Measurements from ENCODE around the gene HIBCH. TPM values are rescaled to one million over a fixed set of nuclear protein-coding genes. Genes with fewer than 3 reads are reported as not detected.

Gene HIBCH
- total RNA-seq, 1 experiment from 2014 or later, result 26.5 TPM

DNA sequence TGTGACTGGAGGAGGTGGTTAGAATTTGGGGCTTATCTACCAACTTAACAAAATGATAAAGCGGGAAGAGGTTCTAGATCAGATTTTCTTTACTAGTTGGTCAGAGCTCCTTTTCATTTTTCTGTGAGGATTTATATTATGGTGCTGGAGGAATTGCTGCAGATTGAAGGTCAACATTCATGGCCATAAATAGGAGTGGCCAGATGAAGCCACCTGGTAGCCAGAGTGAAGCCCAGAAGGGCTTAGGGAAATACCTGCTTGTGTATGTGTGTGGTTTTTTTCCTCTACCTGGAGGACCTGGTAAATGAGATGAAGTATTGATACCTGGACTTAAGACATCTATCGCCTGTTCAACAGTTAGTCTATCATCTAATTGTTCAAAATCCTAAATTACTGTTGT, 134.2 kb downstream of the HIBCH start (continued):
- TF ChIP-seq, protein P1, sequence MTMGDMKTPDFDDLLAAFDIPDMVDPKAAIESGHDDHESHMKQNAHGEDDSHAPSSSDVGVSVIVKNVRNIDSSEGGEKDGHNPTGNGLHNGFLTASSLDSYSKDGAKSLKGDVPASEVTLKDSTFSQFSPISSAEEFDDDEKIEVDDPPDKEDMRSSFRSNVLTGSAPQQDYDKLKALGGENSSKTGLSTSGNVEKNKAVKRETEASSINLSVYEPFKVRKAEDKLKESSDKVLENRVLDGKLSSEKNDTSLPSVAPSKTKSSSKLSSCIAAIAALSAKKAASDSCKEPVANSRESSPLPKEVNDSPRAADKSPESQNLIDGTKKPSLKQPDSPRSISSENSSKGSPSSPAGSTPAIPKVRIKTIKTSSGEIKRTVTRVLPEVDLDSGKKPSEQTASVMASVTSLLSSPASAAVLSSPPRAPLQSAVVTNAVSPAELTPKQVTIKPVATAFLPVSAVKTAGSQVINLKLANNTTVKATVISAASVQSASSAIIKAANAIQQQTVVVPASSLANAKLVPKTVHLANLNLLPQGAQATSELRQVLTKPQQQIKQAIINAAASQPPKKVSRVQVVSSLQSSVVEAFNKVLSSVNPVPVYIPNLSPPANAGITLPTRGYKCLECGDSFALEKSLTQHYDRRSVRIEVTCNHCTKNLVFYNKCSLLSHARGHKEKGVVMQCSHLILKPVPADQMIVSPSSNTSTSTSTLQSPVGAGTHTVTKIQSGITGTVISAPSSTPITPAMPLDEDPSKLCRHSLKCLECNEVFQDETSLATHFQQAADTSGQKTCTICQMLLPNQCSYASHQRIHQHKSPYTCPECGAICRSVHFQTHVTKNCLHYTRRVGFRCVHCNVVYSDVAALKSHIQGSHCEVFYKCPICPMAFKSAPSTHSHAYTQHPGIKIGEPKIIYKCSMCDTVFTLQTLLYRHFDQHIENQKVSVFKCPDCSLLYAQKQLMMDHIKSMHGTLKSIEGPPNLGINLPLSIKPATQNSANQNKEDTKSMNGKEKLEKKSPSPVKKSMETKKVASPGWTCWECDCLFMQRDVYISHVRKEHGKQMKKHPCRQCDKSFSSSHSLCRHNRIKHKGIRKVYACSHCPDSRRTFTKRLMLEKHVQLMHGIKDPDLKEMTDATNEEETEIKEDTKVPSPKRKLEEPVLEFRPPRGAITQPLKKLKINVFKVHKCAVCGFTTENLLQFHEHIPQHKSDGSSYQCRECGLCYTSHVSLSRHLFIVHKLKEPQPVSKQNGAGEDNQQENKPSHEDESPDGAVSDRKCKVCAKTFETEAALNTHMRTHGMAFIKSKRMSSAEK (CRISPR knock-in tag; IDR thresholded peaks at IDR 0.05; ENCODE audit: borderline replicate concordance), result no peak
- TF ChIP-seq, protein P2, sequence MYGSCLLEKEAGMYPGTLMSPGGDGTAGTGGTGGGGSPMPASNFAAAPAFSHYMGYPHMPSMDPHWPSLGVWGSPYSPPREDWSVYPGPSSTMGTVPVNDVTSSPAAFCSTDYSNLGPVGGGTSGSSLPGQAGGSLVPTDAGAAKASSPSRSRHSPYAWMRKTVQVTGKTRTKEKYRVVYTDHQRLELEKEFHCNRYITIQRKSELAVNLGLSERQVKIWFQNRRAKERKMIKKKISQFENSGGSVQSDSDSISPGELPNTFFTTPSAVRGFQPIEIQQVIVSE (CRISPR knock-in tag; IDR thresholded peaks at IDR 0.05; ENCODE audit: borderline replicate concordance), result no peak
- TF ChIP-seq, protein P3, sequence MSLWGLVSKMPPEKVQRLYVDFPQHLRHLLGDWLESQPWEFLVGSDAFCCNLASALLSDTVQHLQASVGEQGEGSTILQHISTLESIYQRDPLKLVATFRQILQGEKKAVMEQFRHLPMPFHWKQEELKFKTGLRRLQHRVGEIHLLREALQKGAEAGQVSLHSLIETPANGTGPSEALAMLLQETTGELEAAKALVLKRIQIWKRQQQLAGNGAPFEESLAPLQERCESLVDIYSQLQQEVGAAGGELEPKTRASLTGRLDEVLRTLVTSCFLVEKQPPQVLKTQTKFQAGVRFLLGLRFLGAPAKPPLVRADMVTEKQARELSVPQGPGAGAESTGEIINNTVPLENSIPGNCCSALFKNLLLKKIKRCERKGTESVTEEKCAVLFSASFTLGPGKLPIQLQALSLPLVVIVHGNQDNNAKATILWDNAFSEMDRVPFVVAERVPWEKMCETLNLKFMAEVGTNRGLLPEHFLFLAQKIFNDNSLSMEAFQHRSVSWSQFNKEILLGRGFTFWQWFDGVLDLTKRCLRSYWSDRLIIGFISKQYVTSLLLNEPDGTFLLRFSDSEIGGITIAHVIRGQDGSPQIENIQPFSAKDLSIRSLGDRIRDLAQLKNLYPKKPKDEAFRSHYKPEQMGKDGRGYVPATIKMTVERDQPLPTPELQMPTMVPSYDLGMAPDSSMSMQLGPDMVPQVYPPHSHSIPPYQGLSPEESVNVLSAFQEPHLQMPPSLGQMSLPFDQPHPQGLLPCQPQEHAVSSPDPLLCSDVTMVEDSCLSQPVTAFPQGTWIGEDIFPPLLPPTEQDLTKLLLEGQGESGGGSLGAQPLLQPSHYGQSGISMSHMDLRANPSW (CRISPR knock-in tag; conservative IDR thresholded peaks at IDR 0.05; ENCODE audit: low read depth), result no peak

DNA sequence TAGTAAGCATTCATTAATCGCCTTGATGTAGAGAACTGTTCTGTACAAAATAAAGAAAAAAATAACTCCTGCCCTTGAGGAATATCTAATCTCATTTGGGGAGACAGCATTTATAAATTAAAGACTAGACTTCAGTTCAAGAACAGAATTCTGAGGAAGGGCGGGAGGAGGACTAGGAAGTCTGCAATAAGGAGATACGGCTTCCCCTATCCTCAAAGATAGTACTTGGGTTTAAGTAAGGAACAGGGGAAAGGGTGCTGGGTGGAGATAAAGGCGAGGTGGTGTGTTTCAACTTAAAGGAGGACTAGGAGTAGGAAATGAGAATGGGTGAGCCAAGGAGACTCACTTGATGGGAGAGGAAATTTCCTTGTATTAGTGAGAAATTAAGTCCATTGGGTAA, 135.2 kb downstream of the HIBCH start:
- Mint-ChIP-seq H3K4me1 (peaks cover 5% of the 10 kb centered on the region), H3K36me3 (no peaks in the 10 kb centered on the region), H3K9me3 (no peaks in the 10 kb centered on the region), H3K27me3 (ENCODE audit: low read depth) (peaks cover 17% of the 10 kb centered on the region), H3K27ac (no peak overlapping the region), H3K4me3 (no peak overlapping the region)
- TF ChIP-seq CREB1 (CRISPR knock-in tag; IDR thresholded peaks at IDR 0.05) (no peak), ZBTB21 (CRISPR knock-in tag; IDR thresholded peaks at IDR 0.05; ENCODE audit: borderline replicate concordance) (no peak), TP53 (CRISPR knock-in tag; IDR thresholded peaks at IDR 0.05) (no peak), ZNF671 (CRISPR knock-in tag; IDR thresholded peaks at IDR 0.05) (no peak)
- TF ChIP-seq, protein P4, sequence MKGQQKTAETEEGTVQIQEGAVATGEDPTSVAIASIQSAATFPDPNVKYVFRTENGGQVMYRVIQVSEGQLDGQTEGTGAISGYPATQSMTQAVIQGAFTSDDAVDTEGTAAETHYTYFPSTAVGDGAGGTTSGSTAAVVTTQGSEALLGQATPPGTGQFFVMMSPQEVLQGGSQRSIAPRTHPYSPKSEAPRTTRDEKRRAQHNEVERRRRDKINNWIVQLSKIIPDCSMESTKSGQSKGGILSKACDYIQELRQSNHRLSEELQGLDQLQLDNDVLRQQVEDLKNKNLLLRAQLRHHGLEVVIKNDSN (CRISPR knock-in tag; IDR thresholded peaks at IDR 0.05), result no peak
- TF ChIP-seq, protein P5, sequence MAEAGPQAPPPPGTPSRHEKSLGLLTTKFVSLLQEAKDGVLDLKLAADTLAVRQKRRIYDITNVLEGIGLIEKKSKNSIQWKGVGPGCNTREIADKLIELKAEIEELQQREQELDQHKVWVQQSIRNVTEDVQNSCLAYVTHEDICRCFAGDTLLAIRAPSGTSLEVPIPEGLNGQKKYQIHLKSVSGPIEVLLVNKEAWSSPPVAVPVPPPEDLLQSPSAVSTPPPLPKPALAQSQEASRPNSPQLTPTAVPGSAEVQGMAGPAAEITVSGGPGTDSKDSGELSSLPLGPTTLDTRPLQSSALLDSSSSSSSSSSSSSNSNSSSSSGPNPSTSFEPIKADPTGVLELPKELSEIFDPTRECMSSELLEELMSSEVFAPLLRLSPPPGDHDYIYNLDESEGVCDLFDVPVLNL (CRISPR knock-in tag; IDR thresholded peaks at IDR 0.05; ENCODE audit: borderline replicate concordance, low read depth), result no peak
- TF ChIP-seq, protein P6, sequence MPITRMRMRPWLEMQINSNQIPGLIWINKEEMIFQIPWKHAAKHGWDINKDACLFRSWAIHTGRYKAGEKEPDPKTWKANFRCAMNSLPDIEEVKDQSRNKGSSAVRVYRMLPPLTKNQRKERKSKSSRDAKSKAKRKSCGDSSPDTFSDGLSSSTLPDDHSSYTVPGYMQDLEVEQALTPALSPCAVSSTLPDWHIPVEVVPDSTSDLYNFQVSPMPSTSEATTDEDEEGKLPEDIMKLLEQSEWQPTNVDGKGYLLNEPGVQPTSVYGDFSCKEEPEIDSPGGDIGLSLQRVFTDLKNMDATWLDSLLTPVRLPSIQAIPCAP (CRISPR knock-in tag; IDR thresholded peaks at IDR 0.05), result no peak
- POLR2A ChIA-PET, result no interaction called here
- CTCF ChIA-PET, result no interaction called here
- no peak for DNase-seq (ENCODE audit: low spot score)
- no peak for ATAC-seq

DNA sequence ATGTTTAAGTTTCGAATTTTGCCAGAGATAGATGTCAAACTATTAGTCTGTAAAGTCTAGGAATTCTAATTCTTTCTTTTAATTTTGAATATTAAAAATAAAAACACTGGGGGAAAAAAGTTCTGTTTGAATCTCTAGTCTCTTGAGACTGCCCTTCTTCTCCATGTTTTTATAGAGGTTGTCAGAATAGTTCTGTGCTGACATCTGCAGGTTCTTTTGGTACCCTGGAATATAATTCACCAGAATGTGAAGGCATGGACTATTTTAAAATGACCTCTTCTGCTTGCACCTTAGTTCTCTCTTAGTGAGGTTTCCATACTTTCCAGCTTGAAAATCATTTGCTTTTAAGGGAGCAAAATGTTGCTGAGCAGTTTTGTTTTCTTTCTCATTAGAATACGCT, 136.1 kb downstream of the HIBCH start:
- Mint-ChIP-seq H3K27ac (no peak overlapping the region), H3K4me1 (peaks cover 5% of the 10 kb centered on the region), H3K4me3 (no peak overlapping the region), H3K9me3 (no peaks in the 10 kb centered on the region), H3K36me3 (no peaks in the 10 kb centered on the region), H3K27me3 (ENCODE audit: low read depth) (peaks cover 18% of the 10 kb centered on the region)
- DNase-seq (ENCODE audit: low spot score) (no peak), ATAC-seq (no peak)
- CTCF ChIA-PET, result no interaction called here
- TF ChIP-seq ATF1 (CRISPR knock-in tag; IDR thresholded peaks at IDR 0.05) (no peak), PRRX2 (CRISPR knock-in tag; IDR thresholded peaks at IDR 0.05) (no peak)
- TF ChIP-seq, protein P3 (CRISPR knock-in tag; conservative IDR thresholded peaks at IDR 0.05; ENCODE audit: low read depth), result no peak
- POLR2A ChIA-PET, result no interaction called here
